MCF 10A (cell line): Measurements from ENCODE around the gene CERS6. TPM values are rescaled to one million over a fixed set of nuclear protein-coding genes. Genes with fewer than 3 reads are reported as not detected.

ENCODE experiments used
- BruUV-seq: library from RNA; stranded (reverse); fragments of 400-500 nt; replicated peaks from 2 replicates; lab custom pipeline; 2021; lab: Mats Ljungman, UMichigan
- CTCF ChIA-PET: fragments of 300-600 bp; sonication (Branson Sonifier 250); formaldehyde crosslinking; extraction: SDS; loops from one replicate; lab custom pipeline; 2021; ENCODE audit warnings: antibody characterized with exemption, inconsistent platforms; lab: Yijun Ruan, JAX
- POLR2A ChIA-PET: fragments of 300-600, 350-650 bp; sonication (Branson Sonifier 250); formaldehyde crosslinking; extraction: SDS; loops from one replicate; lab custom pipeline; 2020; ENCODE audit warnings: antibody characterized with exemption, inconsistent platforms; lab: Yijun Ruan, JAX
- DNase-seq: peaks from one replicate; pipeline ENCODE4 v3.0.0-alpha.2; 2018; ENCODE audit not compliant: unreplicated experiment
- H3K27ac Mint-ChIP-seq: one replicate; pipeline ENCODE4 v1.8.0; 2022; ENCODE audit warnings: mild to moderate bottlenecking, low read depth, mixed read lengths; ENCODE audit not compliant: unreplicated experiment
- H3K27me3 Mint-ChIP-seq: one replicate; pipeline ENCODE4 v1.8.0; 2022; ENCODE audit warnings: mixed read lengths; ENCODE audit not compliant: insufficient read depth, unreplicated experiment
- H3K36me3 Mint-ChIP-seq: one replicate; pipeline ENCODE4 v1.8.0; 2022; ENCODE audit warnings: mild to moderate bottlenecking, moderate library complexity, mixed read lengths; ENCODE audit not compliant: insufficient read depth, unreplicated experiment
- H3K4me1 Mint-ChIP-seq: one replicate; pipeline ENCODE4 v1.8.0; 2022; ENCODE audit warnings: mixed read lengths; ENCODE audit not compliant: insufficient read depth, unreplicated experiment
- H3K4me3 Mint-ChIP-seq: one replicate; pipeline ENCODE4 v1.8.0; 2022; ENCODE audit warnings: mild to moderate bottlenecking, moderate library complexity, mixed read lengths; ENCODE audit not compliant: unreplicated experiment
- H3K9me3 Mint-ChIP-seq: one replicate; pipeline ENCODE4 v1.8.0; 2022; ENCODE audit warnings: mixed read lengths; ENCODE audit not compliant: unreplicated experiment
- CTCF ChIP-seq: fragments of 200-600 bp; IDR thresholded peaks from one replicate; pipeline ENCODE4 v1.8.0; 2022; ENCODE audit warnings: antibody characterized with exemption, mild to moderate bottlenecking; ENCODE audit not compliant: unreplicated experiment
- intact Hi-C: fragments of 100-400 bp; cut with micrococcal nuclease; formaldehyde crosslinking; loops from 2 replicates; pipeline ENCODE4 v1.14.1; 2022
- total RNA-seq: library from RNA; stranded (reverse); gene quantifications from 2 replicates; pipeline ENCODE4 v1.2.3, GENCODE V29; 2022

The CERS6 gene
- total RNA-seq, 1 experiment from 2014 or later = 27.4 TPM

- H3K9me3 Mint-ChIP-seq = no peaks in the 10 kb centered on the region
- POLR2A ChIA-PET = interaction anchor here (0.6 kb wide), 1 partner anchor 835 kb away, joined by 4 read pairs; no protein-coding TSS in a partner anchor
- BruUV-seq = no TSS peak
- peaks cover 16% of the 10 kb centered on the region for H3K4me1 Mint-ChIP-seq
- H3K4me3 Mint-ChIP-seq = no peak overlapping the region
- H3K27me3 Mint-ChIP-seq = no peaks in the 10 kb centered on the region
- peaks cover 24% of the 10 kb centered on the region for H3K36me3 Mint-ChIP-seq
- CTCF ChIA-PET = interaction anchor here (0.6 to 1.1 kb wide), 2 partner anchors 21 to 380 kb away, joined by 3 to 4 read pairs; no protein-coding TSS in a partner anchor
- intact Hi-C loops = no loop called here
- no peak for TF ChIP-seq CTCF
- H3K27ac Mint-ChIP-seq = no peak overlapping the region
- DNase-seq = no peak
Observed at GRCh38 chr2:168732100-168732499, 276.0 kb downstream of the CERS6 start.

GRCh38 chr2:168732506-168732905, 276.4 kb downstream of the CERS6 start:
- DNase-seq = no peak
- H3K4me1 Mint-ChIP-seq = peaks cover 19% of the 10 kb centered on the region
- POLR2A ChIA-PET = interaction anchor here (0.6 kb wide), 1 partner anchor 835 kb away, joined by 4 read pairs; no protein-coding TSS in a partner anchor
- no peaks in the 10 kb centered on the region for H3K9me3 Mint-ChIP-seq
- no peaks in the 10 kb centered on the region for H3K27me3 Mint-ChIP-seq
- no peak overlapping the region for H3K4me3 Mint-ChIP-seq
- intact Hi-C loops = no loop called here
- H3K36me3 Mint-ChIP-seq = peaks cover 25% of the 10 kb centered on the region
- H3K27ac Mint-ChIP-seq = no peak overlapping the region
- CTCF ChIA-PET = interaction anchor here (0.6 to 1.1 kb wide), 2 partner anchors 22 to 381 kb away, joined by 3 to 4 read pairs; no protein-coding TSS in a partner anchor
- BruUV-seq = no TSS peak
- no peak for TF ChIP-seq CTCF

- BruUV-seq = no TSS peak
- Mint-ChIP-seq H3K4me3 (no peak overlapping the region), H3K9me3 (no peaks in the 10 kb centered on the region), H3K27ac (no peak overlapping the region), H3K36me3 (peaks cover 19% of the 10 kb centered on the region), H3K27me3 (no peaks in the 10 kb centered on the region), H3K4me1 (peaks cover 28% of the 10 kb centered on the region)
- ChIA-PET CTCF (interaction anchor here (0.9 kb wide), 2 partner anchors 376 to 387 kb away, joined by 4 to 5 read pairs; no protein-coding TSS in a partner anchor), POLR2A (interaction anchor here (0.7 kb wide), 1 partner anchor 369 kb away, joined by 4 read pairs; no protein-coding TSS in a partner anchor)
- no peak for DNase-seq
- TF ChIP-seq CTCF = no peak
- intact Hi-C loops = no loop called here
Observed at GRCh38 chr2:168734199-168734760, 278.2 kb downstream of the CERS6 start.

- Mint-ChIP-seq H3K27ac (no peak overlapping the region), H3K9me3 (no peaks in the 10 kb centered on the region), H3K4me1 (peaks cover 15% of the 10 kb centered on the region), H3K27me3 (no peaks in the 10 kb centered on the region), H3K4me3 (no peak overlapping the region), H3K36me3 (peaks cover 15% of the 10 kb centered on the region)
- ChIA-PET CTCF (interaction anchor here (0.6 kb wide), 1 partner anchor 33 kb away, joined by 3 read pairs; no protein-coding TSS in a partner anchor), POLR2A (no interaction called here)
- intact Hi-C loops = no loop called here
- TF ChIP-seq CTCF = no peak
- no TSS peak for BruUV-seq
- DNase-seq = no peak
Observed at GRCh38 chr2:168736649-168737445, 280.8 kb downstream of the CERS6 start.
